Panc1 (cell line): ENCODE data around the gene SHB.

Experiments
- CTCF ChIP-seq: fragments of 450-650 bp; IDR thresholded peaks from 2 replicates; pipeline ENCODE4 v1.5.1; 2017; ENCODE audit warnings: mild to moderate bottlenecking
- POLR2AphosphoS5 ChIP-seq: IDR thresholded peaks from 2 replicates; pipeline ENCODE4 v1.6.1; 2012; ENCODE audit warnings: mild to moderate bottlenecking, low read depth, low read length, moderate library complexity

DNA sequence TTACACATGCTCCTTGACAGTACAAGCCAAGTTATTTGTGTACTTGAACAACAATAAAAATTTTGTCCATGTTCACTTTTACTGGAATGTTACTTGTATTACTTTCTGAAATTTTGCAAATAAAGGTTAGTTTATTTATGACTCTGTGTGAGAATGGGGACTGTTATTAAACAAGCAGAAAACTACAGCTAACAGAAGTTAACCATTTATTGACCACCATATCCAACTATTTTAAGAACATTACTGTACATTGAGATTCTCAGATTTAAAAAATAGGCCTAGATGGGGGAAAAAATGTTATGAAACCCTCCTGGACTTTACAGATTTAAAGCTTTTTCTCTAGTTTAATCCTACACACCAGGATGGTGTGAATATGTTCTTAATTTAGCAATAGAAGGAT lies 166.9 kb downstream of the SHB start:
- TF ChIP-seq CTCF = no peak
- TF ChIP-seq POLR2AphosphoS5 = no peak
